Measurements from ENCODE around the gene RHBG. TPM values are rescaled to one million over a fixed set of nuclear protein-coding genes. Genes with fewer than 3 reads are reported as not detected.

The RHBG gene
- total and polyA plus RNA-seq, 2 of the 4 experiments (the other 2 are of a cell fraction) = not detected

- Histone ChIP-seq H4K91ac (ENCODE audit: insufficient read depth, low read depth, low read length) (peak within 1 kb of the TSS; percentile 99), H3K56ac (ENCODE audit: extremely low read depth, insufficient read depth, low read length) (peak within 1 kb of the TSS; percentile 93)
These were observed 30.6 kb upstream of the RHBG start, which contains the start of the genes CCT3 and TSACC for GRCh38 chr1:156338180-156338976. CCT3 (minus strand) TSS chr1:156338292; CDS start chr1:156338184, 108 bp downstream. TSACC (plus strand) TSS chr1:156338526; CDS start chr1:156339758, 1,232 bp downstream.

More at GRCh38 chr1:156338180-156338976, 30.6 kb upstream of the RHBG start, which contains the start of the genes CCT3 and TSACC:
- H3K9me3 ChIP-seq (ENCODE audit: control insufficient read depth, insufficient read depth, low read length) = no peaks in the 10 kb centered on the region
- peak within 1 kb of the TSS; percentile 97 for H2BK120ac ChIP-seq (ENCODE audit: low read depth, low read length)
- intact Hi-C loops (cut with micrococcal nuclease) = no loop called here
- DNase-seq (peak; percentile 100), ATAC-seq (ENCODE audit: low read depth) (peak; percentile 97)
- H3K4me2 ChIP-seq (ENCODE audit: low read depth, low read length) = peak within 1 kb of the TSS; percentile 94
- peak within 1 kb of the TSS; percentile 38; the same call in 1 of the 2 replicates for H3K18ac ChIP-seq (ENCODE audit: low read depth, low read length)
- peak within 1 kb of the TSS; percentile 98 for H2AK9ac ChIP-seq (replicated peaks; ENCODE audit: low read depth, low read length, poor library complexity)
- H3K4me1 ChIP-seq (ENCODE audit: control insufficient read depth, insufficient read depth, low read length) = no peaks in the 10 kb centered on the region; the same call in 1 of the 2 replicates
- H3K23ac ChIP-seq (ENCODE audit: low read depth, low read length) = peak within 1 kb of the TSS; percentile 96
- H3K4me3 ChIP-seq (ENCODE audit: insufficient read depth, low read depth, low read length) = peak within 1 kb of the TSS; percentile 59
- H3K79me1 ChIP-seq (ENCODE audit: low read depth in 1 of 2, low read length in 2 of 2) = peaks cover 9 to 42% of the 10 kb centered on the region in 2 experiments; a peak in 3 of 4 replicates
- peak within 1 kb of the TSS; percentile 97 for H2BK20ac ChIP-seq (ENCODE audit: low read depth, low read length)
- H2AFZ ChIP-seq (replicated peaks; ENCODE audit: low read length, poor library complexity) = peak within 1 kb of the TSS; percentile 96
- WGBS, 2 experiments (ENCODE audit: extremely low coverage in 2 of 2, insufficient read length in 1 of 2) = 0% methylated on average over 30 of the region's 47 CpGs; no CpG with 5 or more reads in 1 of the 2 experiments
- dilution Hi-C loops (cut with HindIII; ENCODE audit: low sequenced_read_pairs, unreplicated experiment) = no loop called here
- peaks cover 3% of the 10 kb centered on the region for H3K27me3 ChIP-seq (ENCODE audit: control insufficient read depth, insufficient read depth, low read length)
- ChIA-PET POLR2A (ENCODE audit: unreplicated experiment) (interaction anchor here (0.6 kb wide), 1 partner anchor 9 kb away, joined by 4 read pairs; no protein-coding TSS in a partner anchor), CTCF (no interaction called here)
- H3K27ac ChIP-seq (ENCODE audit: insufficient read depth, low read length) = peak within 1 kb of the TSS; percentile 76
- peak within 1 kb of the TSS; percentile 52 for H4K5ac ChIP-seq (ENCODE audit: low read depth, low read length)
- H3K4ac ChIP-seq (ENCODE audit: low read depth, low read length) = peak within 1 kb of the TSS; percentile 96
- H2BK5ac ChIP-seq (ENCODE audit: low read depth, low read length, poor library complexity, severe bottlenecking) = peak within 1 kb of the TSS; percentile 84
- no peaks in the 10 kb centered on the region; the same call in 1 of the 2 replicates for H3K9me1 ChIP-seq (ENCODE audit: insufficient read depth, low read length)
- peaks cover 13% of the 10 kb centered on the region for H4K20me1 ChIP-seq (ENCODE audit: insufficient read depth, low read length)
- peak within 1 kb of the TSS; percentile 96 for H3K14ac ChIP-seq (replicated peaks; ENCODE audit: low read depth, low read length)
- H4K8ac ChIP-seq (ENCODE audit: low read depth in 2 of 2, low read length in 2 of 2) = peak within 1 kb of the TSS; percentile 83 to 99
- in situ Hi-C loops (cut with MboI; ENCODE audit: low sequenced_read_pairs) = no loop called here
- H2BK15ac ChIP-seq (ENCODE audit: low read depth, low read length) = peak within 1 kb of the TSS; percentile 99; the same call in 2 of the 3 replicates
- peak; percentile 18; the same call in 1 of the 2 replicates for TF ChIP-seq FOS (IDR thresholded peaks at IDR 0.05; ENCODE audit: low read depth, low read length)
- peak; percentile 60; the same call in 1 of the 2 replicates for TF ChIP-seq POLR2A (IDR thresholded peaks at IDR 0.05; ENCODE audit: low read depth, low read length)
- TF ChIP-seq, protein P1, sequence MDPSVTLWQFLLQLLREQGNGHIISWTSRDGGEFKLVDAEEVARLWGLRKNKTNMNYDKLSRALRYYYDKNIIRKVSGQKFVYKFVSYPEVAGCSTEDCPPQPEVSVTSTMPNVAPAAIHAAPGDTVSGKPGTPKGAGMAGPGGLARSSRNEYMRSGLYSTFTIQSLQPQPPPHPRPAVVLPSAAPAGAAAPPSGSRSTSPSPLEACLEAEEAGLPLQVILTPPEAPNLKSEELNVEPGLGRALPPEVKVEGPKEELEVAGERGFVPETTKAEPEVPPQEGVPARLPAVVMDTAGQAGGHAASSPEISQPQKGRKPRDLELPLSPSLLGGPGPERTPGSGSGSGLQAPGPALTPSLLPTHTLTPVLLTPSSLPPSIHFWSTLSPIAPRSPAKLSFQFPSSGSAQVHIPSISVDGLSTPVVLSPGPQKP (IDR thresholded peaks at IDR 0.05; ENCODE audit: borderline replicate concordance, low read depth, low read length) = no peak
- TF ChIP-seq, protein P2, sequence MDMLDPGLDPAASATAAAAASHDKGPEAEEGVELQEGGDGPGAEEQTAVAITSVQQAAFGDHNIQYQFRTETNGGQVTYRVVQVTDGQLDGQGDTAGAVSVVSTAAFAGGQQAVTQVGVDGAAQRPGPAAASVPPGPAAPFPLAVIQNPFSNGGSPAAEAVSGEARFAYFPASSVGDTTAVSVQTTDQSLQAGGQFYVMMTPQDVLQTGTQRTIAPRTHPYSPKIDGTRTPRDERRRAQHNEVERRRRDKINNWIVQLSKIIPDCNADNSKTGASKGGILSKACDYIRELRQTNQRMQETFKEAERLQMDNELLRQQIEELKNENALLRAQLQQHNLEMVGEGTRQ (IDR thresholded peaks at IDR 0.05; ENCODE audit: low read depth, low read length) = peak; percentile 59
- peak; percentile 62 for TF ChIP-seq CEBPB (IDR thresholded peaks at IDR 0.05; ENCODE audit: low read depth, low read length)
- TF ChIP-seq MXI1 (IDR thresholded peaks at IDR 0.05; ENCODE audit: borderline replicate concordance, low read depth, low read length) = peak; percentile 94
- BruUV-seq (replicated peaks) = no TSS peak
- peak within 1 kb of the TSS; percentile 78; the same call in 1 of the 2 replicates for H2AK5ac ChIP-seq (ENCODE audit: low read depth, low read length)
- peak within 1 kb of the TSS; percentile 80 for H3K9ac ChIP-seq (ENCODE audit: low read depth, low read length)
- peaks cover 13% of the 10 kb centered on the region for H3K36me3 ChIP-seq (ENCODE audit: control insufficient read depth, insufficient read depth, low read length)

Data from IMR-90 (cell line).